Measurements from ENCODE around the gene LGALS3. TPM values are rescaled to one million over a fixed set of nuclear protein-coding genes. Genes with fewer than 3 reads are reported as not detected.

The LGALS3 gene
- total RNA-seq, 1 donor from 2014 or later = 96.8 TPM

DNA sequence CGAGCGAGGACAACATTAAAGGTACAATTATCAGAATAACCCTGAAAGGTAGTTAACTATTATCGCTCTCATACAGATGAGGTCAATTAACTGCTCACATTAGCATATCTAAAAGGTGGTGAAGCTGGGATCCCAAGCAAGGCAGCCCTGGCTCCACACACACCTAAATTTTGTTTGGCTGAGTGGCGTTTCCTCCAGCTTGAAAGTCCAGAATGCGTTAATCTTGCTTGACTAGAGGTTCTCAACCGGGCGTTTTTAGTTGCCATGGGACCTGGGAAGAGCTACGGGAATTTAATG is 61.8 kb downstream of the LGALS3 start:
- DNase-seq (ENCODE audit: low read depth in 2 of 2) = peak in 1 of 2 donors; percentile 6

DNA sequence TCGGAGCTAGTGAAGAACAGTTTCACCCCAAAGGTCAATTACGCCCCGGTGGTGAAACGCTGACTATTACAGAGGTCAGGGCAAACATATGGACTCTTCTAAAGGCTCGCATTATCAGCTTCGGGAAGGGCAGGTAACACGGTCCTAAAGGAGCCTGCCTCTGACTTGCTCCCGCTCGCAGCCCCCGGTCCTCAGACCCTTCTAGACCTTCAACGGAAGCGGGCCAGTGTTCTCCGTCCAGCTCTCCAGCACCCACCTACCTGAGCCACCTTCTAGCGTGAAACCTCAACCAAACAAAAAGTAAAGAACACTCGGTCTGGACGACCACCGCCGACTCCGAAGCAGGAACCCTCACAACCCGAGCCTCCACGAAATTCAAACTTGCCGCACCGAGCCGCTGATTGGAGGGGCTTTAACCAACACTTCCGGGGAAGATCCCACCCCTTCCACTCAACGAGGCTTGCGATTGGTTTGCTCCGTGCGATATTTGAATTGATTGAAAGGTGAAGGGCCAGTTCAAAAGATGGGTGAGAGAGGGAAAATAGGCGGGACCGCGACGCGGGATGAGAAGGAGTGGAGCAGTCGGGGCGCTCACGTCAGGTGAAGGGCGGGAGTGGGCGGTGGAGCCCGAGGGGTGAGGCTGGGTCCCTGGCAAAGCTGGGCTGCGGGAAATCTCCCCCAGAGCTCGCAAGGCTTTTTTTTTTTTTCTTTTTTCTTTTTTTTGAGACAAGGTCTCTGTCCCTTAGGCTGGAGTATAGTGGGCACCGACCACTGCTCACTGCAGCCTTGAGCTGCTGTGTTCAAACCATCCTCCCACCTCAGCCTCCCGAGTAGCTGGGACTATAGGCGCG is 62.4 kb downstream of the LGALS3 start, which contains the start of gene DLGAP5:
Gene DLGAP5 (minus strand): TSS at position 383 of the 851 bp plus-strand sequence. CDS start 2,406 bp downstream, outside the sequence.
- peak; percentile 95 for DNase-seq (ENCODE audit: low read depth in 2 of 2)

DNA sequence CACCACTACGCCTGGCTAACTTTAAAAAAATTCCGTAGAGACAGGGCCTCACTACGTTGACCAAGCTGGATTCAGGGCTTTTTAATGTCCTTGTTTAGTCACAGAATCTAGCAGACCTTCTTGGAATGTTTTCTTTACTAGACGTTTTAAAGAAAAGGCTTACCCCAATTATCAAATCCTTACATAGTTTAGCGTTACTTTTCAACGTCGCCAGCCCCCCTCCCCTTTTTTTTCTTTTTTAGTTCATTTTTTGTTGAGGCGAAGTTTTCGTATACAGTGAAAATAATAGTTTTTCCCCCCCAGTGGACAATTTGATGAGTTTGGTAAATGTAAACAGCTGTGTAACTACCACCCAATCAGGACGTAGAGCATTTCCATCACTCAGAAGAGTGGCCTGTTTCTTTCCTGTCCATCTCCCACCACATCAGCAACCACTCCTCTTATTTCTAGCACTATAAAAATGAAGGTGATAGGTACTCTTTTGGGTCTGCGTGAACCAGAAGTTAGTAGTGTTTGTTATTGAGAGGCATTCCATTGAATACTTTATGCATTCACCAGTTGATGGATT is 63.1 kb downstream of the LGALS3 start:
- no peak for DNase-seq (ENCODE audit: low read depth in 2 of 2)

DNA sequence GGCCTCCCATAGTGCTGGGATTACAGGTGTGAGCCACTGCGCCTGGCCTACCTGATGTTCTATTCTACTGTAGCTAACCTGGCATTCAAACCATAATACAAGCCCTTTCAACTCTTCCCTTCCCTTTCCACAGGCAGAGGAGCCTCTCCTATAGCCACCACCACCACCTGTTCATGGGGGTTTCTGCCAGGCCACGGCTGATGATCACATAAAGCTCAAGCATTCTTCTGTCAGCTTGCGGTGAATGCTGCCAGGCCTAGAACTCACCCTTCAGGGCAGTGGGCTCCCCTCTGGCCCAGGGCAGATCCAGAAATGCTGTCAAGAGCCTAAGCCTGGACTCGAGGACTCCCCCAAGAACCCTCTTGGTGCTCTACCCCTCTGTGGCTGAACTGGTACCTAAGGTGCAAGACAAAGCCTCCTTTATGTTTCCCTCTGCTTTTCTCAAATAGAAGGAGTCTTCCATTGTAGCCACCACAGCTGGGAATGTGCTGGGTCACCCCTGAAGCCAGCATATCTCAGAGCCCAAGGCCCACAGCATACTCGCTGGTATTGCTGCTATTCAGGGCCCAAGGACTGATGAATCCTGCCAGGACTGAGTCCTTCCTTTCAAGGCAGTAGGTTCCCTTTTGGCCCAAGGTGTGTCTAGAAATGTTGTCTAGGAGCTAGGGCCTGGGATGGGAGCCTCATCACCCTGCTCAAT is 65.8 kb downstream of the LGALS3 start:
- no peak for DNase-seq (ENCODE audit: low read depth in 2 of 2)

Other genes starting within 250 kb of the LGALS3 start
- gene GCH1, start 226.4 kb upstream of the LGALS3 start, total RNA-seq = 3.9 and 12.7 TPM in 2 replicates
- gene WDHD1, start 102.2 kb upstream of the LGALS3 start, total RNA-seq = 3.2 and 5.4 TPM in 2 replicates
- gene SOCS4, start 102.0 kb upstream of the LGALS3 start, total RNA-seq = 10.9 and 16.7 TPM in 2 replicates
- 12.2 and 13.9 TPM in 2 replicates for gene MAPK1IP1L, start 77.6 kb upstream of the LGALS3 start, total RNA-seq
- 3.6 and 18.3 TPM in 2 replicates for gene DLGAP5, start 62.3 kb downstream of the LGALS3 start, total RNA-seq
- 16.8 and 21.6 TPM in 2 replicates for gene FBXO34, start 142.2 kb downstream of the LGALS3 start, total RNA-seq